Activated B cell treated with CpG ODN at 0.5 μM for 24 hours (primary cell): ENCODE data around the gene SIAE. TPM values are rescaled to one million over a fixed set of nuclear protein-coding genes. Genes with fewer than 3 reads are reported as not detected.

Experiments
- ATAC-seq: fragments of 200-7000 bp; cut with Tn5 transposase; one replicate; pipeline ENCODE4 v1.10.0; 2021; ENCODE audit warnings: low read depth, mild to moderate bottlenecking, moderate library complexity
- CTCF ChIA-PET: fragments of 350-600 bp; sonication (Branson Sonifier 250); formaldehyde crosslinking; loops from one replicate; lab custom pipeline; 2021; ENCODE audit warnings: antibody characterized with exemption; lab: Charles Lee
- POLR2A ChIA-PET: fragments of 350-600 bp; sonication (Branson Sonifier 250); formaldehyde crosslinking; loops from one replicate; lab custom pipeline; 2021; ENCODE audit warnings: antibody characterized with exemption; lab: Charles Lee
- DNase-seq: peaks from one replicate; pipeline ENCODE4 v3.0.0; 2022
- H3K27ac Mint-ChIP-seq: one replicate; pipeline ENCODE4 v1.8.0; 2020; ENCODE audit warnings: mixed read lengths
- H3K27me3 Mint-ChIP-seq: one replicate; pipeline ENCODE4 v1.8.0; 2021; ENCODE audit warnings: mixed read lengths
- H3K36me3 Mint-ChIP-seq: one replicate; pipeline ENCODE4 v1.8.0; 2021; ENCODE audit warnings: low read depth, mixed read lengths
- H3K4me1 Mint-ChIP-seq: one replicate; pipeline ENCODE4 v1.8.0; 2021; ENCODE audit warnings: mixed read lengths
- H3K4me3 Mint-ChIP-seq: one replicate; pipeline ENCODE4 v1.8.0; 2020; ENCODE audit warnings: mild to moderate bottlenecking, mixed read lengths
- H3K9me3 Mint-ChIP-seq: one replicate; pipeline ENCODE4 v1.8.0; 2020; ENCODE audit warnings: mixed read lengths
- CTCF ChIP-seq: fragments of 200-600 bp; IDR thresholded peaks from one replicate; pipeline ENCODE4 v1.8.0; 2022; ENCODE audit warnings: antibody characterized with exemption, mild to moderate bottlenecking
- intact Hi-C: fragments of 100-400 bp; cut with micrococcal nuclease; formaldehyde crosslinking; loops from one replicate; pipeline ENCODE4 v1.15.1; 2024
- total RNA-seq: library from RNA; stranded (reverse); gene quantifications from 2 replicates; pipeline ENCODE4 v1.2.3, GENCODE V29; 2022

The SIAE gene
- total RNA-seq, 1 donor from 2014 or later, result 3.4 TPM

- no peak for ATAC-seq
- intact Hi-C loops, result no loop called here
- ChIA-PET CTCF (no interaction called here), POLR2A (no interaction called here)
- Mint-ChIP-seq H3K27me3 (no peaks in the 10 kb centered on the region), H3K36me3 (peaks cover 5% of the 10 kb centered on the region), H3K9me3 (no peaks in the 10 kb centered on the region), H3K27ac (no peak overlapping the region), H3K4me3 (no peak overlapping the region), H3K4me1 (no peaks in the 10 kb centered on the region)
- DNase-seq, result no peak
- no peak for TF ChIP-seq CTCF
These were observed 11.4 kb downstream of the SIAE start for GRCh38 chr11:124662106-124662505.

GRCh38 chr11:124661553-124661952 lies 12.0 kb downstream of the SIAE start:
- POLR2A ChIA-PET, result no interaction called here
- CTCF ChIA-PET, result no interaction called here

GRCh38 chr11:124658986-124659385 lies 14.6 kb downstream of the SIAE start:
- Mint-ChIP-seq H3K4me3 (no peak overlapping the region), H3K36me3 (peaks cover 5% of the 10 kb centered on the region), H3K27ac (no peak overlapping the region), H3K4me1 (no peaks in the 10 kb centered on the region), H3K9me3 (no peaks in the 10 kb centered on the region), H3K27me3 (no peaks in the 10 kb centered on the region)
- intact Hi-C loops, result no loop called here
- ChIA-PET POLR2A (no interaction called here), CTCF (no interaction called here)
- no peak for TF ChIP-seq CTCF
- ATAC-seq, result no peak
- DNase-seq, result no peak

More at GRCh38 chr11:124661553-124661952, 12.0 kb downstream of the SIAE start:
- intact Hi-C loops, result no loop called here
- DNase-seq, result no peak
- Mint-ChIP-seq H3K9me3 (no peaks in the 10 kb centered on the region), H3K27me3 (no peaks in the 10 kb centered on the region), H3K36me3 (peaks cover 5% of the 10 kb centered on the region), H3K4me3 (no peak overlapping the region), H3K4me1 (no peaks in the 10 kb centered on the region), H3K27ac (no peak overlapping the region)
- TF ChIP-seq CTCF, result no peak
- no peak for ATAC-seq

- Mint-ChIP-seq H3K36me3 (peaks cover 5% of the 10 kb centered on the region), H3K27me3 (no peaks in the 10 kb centered on the region), H3K9me3 (no peaks in the 10 kb centered on the region), H3K4me3 (no peak overlapping the region), H3K4me1 (no peaks in the 10 kb centered on the region), H3K27ac (no peak overlapping the region)
- no peak for TF ChIP-seq CTCF
- intact Hi-C loops, result no loop called here
- ChIA-PET CTCF (no interaction called here), POLR2A (no interaction called here)
- DNase-seq (no peak), ATAC-seq (no peak)
These were observed 15.0 kb downstream of the SIAE start for GRCh38 chr11:124658501-124658900.

GRCh38 chr11:124657904-124658303 lies 15.6 kb downstream of the SIAE start:
- ChIA-PET CTCF (no interaction called here), POLR2A (no interaction called here)
- H3K4me3 Mint-ChIP-seq, result no peak overlapping the region
- TF ChIP-seq CTCF, result no peak
- DNase-seq (no peak), ATAC-seq (no peak)
- peaks cover 6% of the 10 kb centered on the region for H3K36me3 Mint-ChIP-seq
- no peaks in the 10 kb centered on the region for H3K4me1 Mint-ChIP-seq
- no peaks in the 10 kb centered on the region for H3K27me3 Mint-ChIP-seq
- intact Hi-C loops, result no loop called here
- H3K27ac Mint-ChIP-seq, result no peak overlapping the region
- no peaks in the 10 kb centered on the region for H3K9me3 Mint-ChIP-seq
